Measurements from ENCODE around the gene AP5M1.

DNA sequence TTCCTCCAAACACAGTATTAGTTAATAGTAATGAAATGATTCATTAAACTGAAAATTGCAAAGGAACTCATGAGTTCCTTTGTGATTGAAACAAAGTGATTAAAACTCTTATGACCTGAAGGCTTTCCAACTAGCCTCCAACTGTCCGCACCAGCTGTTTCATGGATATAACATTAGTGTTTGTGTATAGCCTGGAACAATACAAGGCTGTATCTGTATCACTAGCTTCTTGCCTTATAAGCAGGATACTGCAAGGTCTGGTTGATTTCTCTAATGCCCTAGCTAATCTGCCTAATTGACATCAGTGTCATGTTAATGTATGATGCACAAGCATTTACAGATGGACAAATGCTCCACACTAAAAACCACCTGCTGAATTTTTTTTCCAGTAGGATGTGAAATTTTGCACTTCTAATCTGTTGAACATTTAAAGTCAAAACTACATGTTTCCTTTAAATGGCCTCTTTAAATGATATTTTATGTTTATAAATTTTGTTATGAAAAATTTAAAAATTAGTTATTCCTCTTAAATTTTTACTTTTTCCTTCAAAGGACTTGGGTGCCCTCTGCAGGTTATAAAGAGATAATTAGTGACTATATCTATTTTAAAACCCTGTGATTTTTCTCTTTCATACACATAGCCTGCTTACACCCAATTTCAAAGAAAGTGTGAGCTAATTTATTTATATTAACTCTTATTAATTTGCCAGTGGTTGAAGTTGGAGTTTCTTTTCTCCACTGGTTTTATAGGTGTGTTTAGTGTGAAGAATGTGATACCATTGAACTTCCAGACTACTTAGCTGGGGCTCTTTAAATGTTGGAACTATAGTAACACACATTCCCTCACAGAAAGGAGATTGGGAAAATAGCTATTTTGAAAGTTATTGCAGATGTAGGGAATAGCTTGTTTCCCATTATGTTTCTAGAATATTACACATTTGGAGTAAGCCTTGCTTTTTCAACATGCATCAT is 25.4 kb downstream of the AP5M1 start:
- TF ChIP-seq, protein P1, sequence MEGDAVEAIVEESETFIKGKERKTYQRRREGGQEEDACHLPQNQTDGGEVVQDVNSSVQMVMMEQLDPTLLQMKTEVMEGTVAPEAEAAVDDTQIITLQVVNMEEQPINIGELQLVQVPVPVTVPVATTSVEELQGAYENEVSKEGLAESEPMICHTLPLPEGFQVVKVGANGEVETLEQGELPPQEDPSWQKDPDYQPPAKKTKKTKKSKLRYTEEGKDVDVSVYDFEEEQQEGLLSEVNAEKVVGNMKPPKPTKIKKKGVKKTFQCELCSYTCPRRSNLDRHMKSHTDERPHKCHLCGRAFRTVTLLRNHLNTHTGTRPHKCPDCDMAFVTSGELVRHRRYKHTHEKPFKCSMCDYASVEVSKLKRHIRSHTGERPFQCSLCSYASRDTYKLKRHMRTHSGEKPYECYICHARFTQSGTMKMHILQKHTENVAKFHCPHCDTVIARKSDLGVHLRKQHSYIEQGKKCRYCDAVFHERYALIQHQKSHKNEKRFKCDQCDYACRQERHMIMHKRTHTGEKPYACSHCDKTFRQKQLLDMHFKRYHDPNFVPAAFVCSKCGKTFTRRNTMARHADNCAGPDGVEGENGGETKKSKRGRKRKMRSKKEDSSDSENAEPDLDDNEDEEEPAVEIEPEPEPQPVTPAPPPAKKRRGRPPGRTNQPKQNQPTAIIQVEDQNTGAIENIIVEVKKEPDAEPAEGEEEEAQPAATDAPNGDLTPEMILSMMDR (IDR thresholded peaks at IDR 0.05), result no peak
- no peak for TF ChIP-seq EP300 (IDR thresholded peaks at IDR 0.05)
- TF ChIP-seq POLR2A (IDR thresholded peaks at IDR 0.05), result no peak

Data from suprapubic skin (tissue), 3 donors.